Lower leg skin (tissue), 4 donors: ENCODE results near the gene DRC3. TPM values are rescaled to one million over a fixed set of nuclear protein-coding genes. Genes with fewer than 3 reads are reported as not detected.
A peak's percentile ranks its signal among the peaks of the same experiment; 100 is the strongest.

Experiments used
- DNase-seq, 2 donors: peaks; one replicate each; pipeline ENCODE4 v3.0.0-alpha.2; 2019; ENCODE audit warnings: low spot score in 2 of 2
- H3K4me3 ChIP-seq: fragments of 200-600 bp; sonication (generic); 2 replicates; pipeline ENCODE4 v1.5.1; 2017; ENCODE audit warnings: mild to moderate bottlenecking, low read depth; ENCODE audit not compliant: poor library complexity, severe bottlenecking
- POLR2A ChIP-seq, 2 donors: fragments of 450-650 bp; IDR thresholded peaks; one replicate each; pipeline ENCODE4 v1.6.1; 2016 to 2017; ENCODE audit warnings: antibody characterized with exemption in 2 of 2, mild to moderate bottlenecking in 1 of 2, moderate library complexity in 1 of 2
- WGBS, 2 donors: methylation state at CpG; one replicate each; pipeline ENCODE4 v1.1.5; 2018; 5-methylcytosine and 5-hydroxymethylcytosine counted together
- intact Hi-C: fragments of 100-400 bp; cut with DNase I; formaldehyde crosslinking; loops from one replicate; pipeline ENCODE4 v1.15.0; 2023; ENCODE audit warnings: low total_unique reads
- total RNA-seq, 4 donors: library from RNA; depleted of rRNA; stranded (reverse); fragments of >200 nt; gene quantifications; one replicate each; pipeline ENCODE4 v1.1.0, GENCODE V29; 2016
- TF ChIP-seq, protein P1 (sequence below), 3 donors: fragments of 450-650 bp; IDR thresholded peaks; one replicate each; pipeline ENCODE4 v1.5.1; 2016; ENCODE audit warnings: antibody characterized with exemption in 3 of 3, mild to moderate bottlenecking in 3 of 3, moderate library complexity in 2 of 3

DRC3 gene
- total RNA-seq, 4 donors from 2014 or later: 0.93 to 6.4 (median 4.0) TPM

GRCh38 chr17:17934214-17934613, 38.4 kb upstream of the DRC3 start:
- 92 to 94% methylated on average over 2 of the region's 2 CpGs for WGBS, 2 donors
- DNase-seq: no peak
- no peak overlapping the region for H3K4me3 ChIP-seq
- no peak for TF ChIP-seq POLR2A (IDR thresholded peaks at IDR 0.05)
- TF ChIP-seq, protein P1, sequence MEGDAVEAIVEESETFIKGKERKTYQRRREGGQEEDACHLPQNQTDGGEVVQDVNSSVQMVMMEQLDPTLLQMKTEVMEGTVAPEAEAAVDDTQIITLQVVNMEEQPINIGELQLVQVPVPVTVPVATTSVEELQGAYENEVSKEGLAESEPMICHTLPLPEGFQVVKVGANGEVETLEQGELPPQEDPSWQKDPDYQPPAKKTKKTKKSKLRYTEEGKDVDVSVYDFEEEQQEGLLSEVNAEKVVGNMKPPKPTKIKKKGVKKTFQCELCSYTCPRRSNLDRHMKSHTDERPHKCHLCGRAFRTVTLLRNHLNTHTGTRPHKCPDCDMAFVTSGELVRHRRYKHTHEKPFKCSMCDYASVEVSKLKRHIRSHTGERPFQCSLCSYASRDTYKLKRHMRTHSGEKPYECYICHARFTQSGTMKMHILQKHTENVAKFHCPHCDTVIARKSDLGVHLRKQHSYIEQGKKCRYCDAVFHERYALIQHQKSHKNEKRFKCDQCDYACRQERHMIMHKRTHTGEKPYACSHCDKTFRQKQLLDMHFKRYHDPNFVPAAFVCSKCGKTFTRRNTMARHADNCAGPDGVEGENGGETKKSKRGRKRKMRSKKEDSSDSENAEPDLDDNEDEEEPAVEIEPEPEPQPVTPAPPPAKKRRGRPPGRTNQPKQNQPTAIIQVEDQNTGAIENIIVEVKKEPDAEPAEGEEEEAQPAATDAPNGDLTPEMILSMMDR (IDR thresholded peaks at IDR 0.05): no peak
- intact Hi-C loops: no loop called here

DNA sequence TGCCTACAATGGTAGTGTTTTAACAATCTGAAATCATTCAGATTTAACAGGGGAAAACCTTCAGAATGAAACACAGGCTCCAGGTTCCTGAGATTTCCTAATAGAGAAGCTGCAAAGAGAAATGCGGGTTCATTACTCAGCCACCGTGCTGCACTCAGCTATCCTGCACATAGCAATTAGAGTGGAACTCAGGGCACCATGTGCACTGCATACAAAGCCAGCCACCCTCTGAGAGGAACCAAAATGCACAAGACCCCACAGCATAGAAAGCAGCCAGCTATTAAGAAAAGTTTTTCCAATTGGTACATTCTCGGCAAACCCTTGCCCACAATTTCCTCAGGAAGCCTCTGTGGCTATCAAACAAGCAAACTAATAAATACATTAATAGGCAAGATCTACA, 37.9 kb upstream of the DRC3 start:
- H3K4me3 ChIP-seq: no peak overlapping the region
- DNase-seq: no peak
- 69 to 77% methylated on average over 3 of the region's 3 CpGs for WGBS, 2 donors
- TF ChIP-seq, protein P1 (IDR thresholded peaks at IDR 0.05): no peak
- TF ChIP-seq POLR2A (IDR thresholded peaks at IDR 0.05): no peak
- intact Hi-C loops: no loop called here

GRCh38 chr17:17935321-17936271, 37.1 kb upstream of the DRC3 start:
- TF ChIP-seq POLR2A (IDR thresholded peaks at IDR 0.05): no peak
- TF ChIP-seq, protein P1 (IDR thresholded peaks at IDR 0.05): no peak
- 63 to 66% methylated on average over 6 of the region's 6 CpGs for WGBS, 2 donors
- H3K4me3 ChIP-seq: no peak overlapping the region
- peak; percentile 72 to 90 for DNase-seq
- intact Hi-C loops: no loop called here

- no peak overlapping the region for H3K4me3 ChIP-seq
- WGBS, 2 donors: 64 to 70% methylated on average over 4 of the region's 4 CpGs
- TF ChIP-seq POLR2A (IDR thresholded peaks at IDR 0.05): no peak
- TF ChIP-seq, protein P1 (IDR thresholded peaks at IDR 0.05): no peak
- intact Hi-C loops: no loop called here
- DNase-seq: no peak
Measured at GRCh38 chr17:17937201-17937853, 35.3 kb upstream of the DRC3 start.

DNA sequence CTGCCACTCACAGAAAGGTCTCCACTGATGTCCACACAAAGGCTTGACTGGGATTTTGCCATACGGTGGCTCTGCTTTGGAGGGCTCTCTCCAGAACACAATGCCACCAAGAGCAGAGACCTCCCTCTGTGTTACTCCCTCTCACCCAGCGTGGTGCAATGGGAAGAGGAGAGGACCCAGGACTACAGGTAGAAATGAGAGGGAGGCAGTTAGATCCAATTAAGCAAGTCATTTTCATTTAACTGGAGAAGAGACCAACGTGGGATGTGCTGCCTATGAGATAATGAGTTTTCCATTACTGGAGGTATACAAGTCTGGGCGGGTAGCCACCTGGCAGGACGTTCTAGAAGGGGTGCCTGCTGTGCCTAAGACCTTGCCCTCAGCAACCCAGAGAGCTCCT, 34.7 kb upstream of the DRC3 start:
- intact Hi-C loops: no loop called here
- no peak for TF ChIP-seq POLR2A (IDR thresholded peaks at IDR 0.05)
- TF ChIP-seq, protein P1 (IDR thresholded peaks at IDR 0.05): no peak
- WGBS, 2 donors: 58 to 67% methylated on average over 5 of the region's 5 CpGs
- no peak for DNase-seq
- H3K4me3 ChIP-seq: no peak overlapping the region
